ENCODE data around the gene OR52N2. TPM values are rescaled to one million over a fixed set of nuclear protein-coding genes. Genes with fewer than 3 reads are reported as not detected.

The OR52N2 gene
- polyA plus RNA-seq (not detected in 3 replicates), polyA minus RNA-seq (not detected in 3 replicates)
- polyA plus RNA-seq (2011; ENCODE audit: low read depth), result not detected
- not detected in 2 replicates for polyA plus RNA-seq (2011; cell fraction: cytosol; rRNA removed)
- polyA plus RNA-seq (2011; cell fraction: nucleus; rRNA removed), result not detected in 2 replicates
- not detected in 2 replicates for polyA plus RNA-seq (2012; ENCODE audit: low replicate concordance)
- polyA minus RNA-seq (2011; cell fraction: cytosol; rRNA and poly(A)+ RNA removed), result not detected
- polyA minus RNA-seq (2011; cell fraction: nucleus; rRNA and poly(A)+ RNA removed), result not detected in 2 replicates

DNA sequence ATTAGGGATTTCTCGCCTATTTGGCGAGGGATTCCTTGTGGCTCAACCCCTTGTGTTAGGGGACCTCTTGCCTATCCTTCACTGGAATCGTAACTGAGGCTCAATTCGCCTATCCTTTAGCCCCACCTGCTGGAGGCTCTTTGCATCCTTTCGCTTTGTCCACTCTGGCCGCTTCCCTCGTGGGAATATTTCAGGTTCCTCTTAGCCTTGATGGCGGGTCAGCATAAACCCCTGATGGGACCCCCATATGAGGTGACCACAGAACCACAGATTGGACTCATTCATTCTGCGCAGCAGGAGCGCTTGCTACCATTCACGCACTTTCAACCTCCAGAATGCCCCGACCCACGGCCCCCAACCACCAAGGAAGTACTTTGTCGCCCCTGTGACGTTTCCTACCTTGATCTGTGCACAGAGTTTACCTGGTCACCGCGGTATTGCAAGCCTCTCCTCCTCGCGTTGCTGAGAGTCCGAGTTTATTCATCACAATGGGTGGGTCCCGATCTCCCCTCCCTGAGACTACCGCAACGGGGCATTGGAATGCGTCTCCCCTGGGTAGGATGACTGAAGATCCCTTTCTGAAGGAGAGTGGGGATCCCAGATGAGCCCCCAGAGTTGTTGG, at the start of gene OR52N2:
OR52N2 (plus strand) TSS at position 425 of the 622 bp plus-strand sequence. CDS start 11,412 bp downstream, outside the sequence.
- peak within 1 kb of the TSS; percentile 2 for H3K9ac ChIP-seq (ENCODE audit: control insufficient read depth, extremely low read depth, insufficient read depth, low read length)
- peak within 1 kb of the TSS; percentile 13 to 68 (median 37) for H3K4me3 ChIP-seq (ENCODE audit: control insufficient read depth in 2 of 3, extremely low read depth in 1 of 3, insufficient read depth in 2 of 3, low read depth in 1 of 3, low read length in 3 of 3)
- peak; percentile 83 for FAIRE-seq
- no peaks in the 10 kb centered on the region for H3K9me3 ChIP-seq (ENCODE audit: control insufficient read depth, low read depth, low read length)
- no peak within 1 kb of the TSS for H3K27ac ChIP-seq (ENCODE audit: control insufficient read depth, insufficient read depth, low read length)
- dilution Hi-C loops (cut with MboI; ENCODE audit: extremely low pct_ligation_motif_present, low sequenced_read_pairs), result no loop called here
- H4K20me1 ChIP-seq (ENCODE audit: control insufficient read depth, extremely low read depth, insufficient read depth, low read length), result no peaks in the 10 kb centered on the region
- no peaks in the 10 kb centered on the region for H3K9me1 ChIP-seq (ENCODE audit: control insufficient read depth, extremely low read depth, insufficient read depth, low read length)
- no peaks in the 10 kb centered on the region for H3K79me2 ChIP-seq (ENCODE audit: control insufficient read depth, insufficient read depth, low read length)
- no peaks in the 10 kb centered on the region for H3K36me3 ChIP-seq (ENCODE audit: control insufficient read depth in 2 of 2, extremely low read depth in 1 of 2, insufficient read depth in 2 of 2, low read length in 2 of 2)
- DNase-seq (ENCODE audit: low read depth, low spot score), result peak; percentile 13
- TF ChIP-seq, protein P1, sequence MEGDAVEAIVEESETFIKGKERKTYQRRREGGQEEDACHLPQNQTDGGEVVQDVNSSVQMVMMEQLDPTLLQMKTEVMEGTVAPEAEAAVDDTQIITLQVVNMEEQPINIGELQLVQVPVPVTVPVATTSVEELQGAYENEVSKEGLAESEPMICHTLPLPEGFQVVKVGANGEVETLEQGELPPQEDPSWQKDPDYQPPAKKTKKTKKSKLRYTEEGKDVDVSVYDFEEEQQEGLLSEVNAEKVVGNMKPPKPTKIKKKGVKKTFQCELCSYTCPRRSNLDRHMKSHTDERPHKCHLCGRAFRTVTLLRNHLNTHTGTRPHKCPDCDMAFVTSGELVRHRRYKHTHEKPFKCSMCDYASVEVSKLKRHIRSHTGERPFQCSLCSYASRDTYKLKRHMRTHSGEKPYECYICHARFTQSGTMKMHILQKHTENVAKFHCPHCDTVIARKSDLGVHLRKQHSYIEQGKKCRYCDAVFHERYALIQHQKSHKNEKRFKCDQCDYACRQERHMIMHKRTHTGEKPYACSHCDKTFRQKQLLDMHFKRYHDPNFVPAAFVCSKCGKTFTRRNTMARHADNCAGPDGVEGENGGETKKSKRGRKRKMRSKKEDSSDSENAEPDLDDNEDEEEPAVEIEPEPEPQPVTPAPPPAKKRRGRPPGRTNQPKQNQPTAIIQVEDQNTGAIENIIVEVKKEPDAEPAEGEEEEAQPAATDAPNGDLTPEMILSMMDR (optimal IDR thresholded peaks at IDR 0.05 in 1 of 3, IDR thresholded peaks at IDR 0.05 in 1 of 3, conservative IDR thresholded peaks at IDR 0.05 in 1 of 3; ENCODE audit: extremely low read depth in 1 of 3, insufficient read depth in 2 of 3, low read length in 3 of 3), result peak; percentile 77 to 87 (median 77)
- TF ChIP-seq EZH2 (IDR thresholded peaks at IDR 0.05; ENCODE audit: low read length), result no peak
- H3K4me2 ChIP-seq (ENCODE audit: control insufficient read depth, extremely low read depth, insufficient read depth, low read depth, low read length), result peak within 1 kb of the TSS; percentile 79
- peak within 1 kb of the TSS; percentile 80 for H2AFZ ChIP-seq (ENCODE audit: control insufficient read depth, low read length)
- peaks cover 5% of the 10 kb centered on the region for H3K27me3 ChIP-seq (ENCODE audit: control insufficient read depth, extremely low read depth, insufficient read depth, low read length)
- peaks cover 3% of the 10 kb centered on the region for H3K4me1 ChIP-seq (ENCODE audit: control insufficient read depth, extremely low read depth, insufficient read depth, low read length)

DNA sequence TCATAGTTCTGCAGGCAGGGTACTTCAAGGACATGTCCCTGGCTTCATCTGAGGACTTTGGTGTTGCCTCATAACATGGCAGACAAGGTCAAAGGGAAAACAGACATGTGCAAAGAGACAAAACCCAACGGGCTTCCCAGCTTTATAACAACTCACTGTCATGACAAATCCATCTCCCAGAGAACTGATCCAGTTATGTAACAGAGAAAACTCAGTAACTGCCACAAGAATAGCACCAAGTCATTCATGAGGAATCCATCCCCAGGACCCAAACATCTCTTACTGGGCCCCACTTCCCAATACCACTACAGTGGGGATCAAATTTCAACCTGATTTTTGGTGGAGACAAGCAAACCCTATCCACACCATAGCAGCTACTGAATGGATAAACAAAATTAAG, 41.7 kb upstream of the OR52N2 start:
- Histone ChIP-seq H3K27ac (ENCODE audit: control insufficient read depth, insufficient read depth, low read length) (no peak overlapping the region), H3K9me1 (ENCODE audit: control insufficient read depth, extremely low read depth, insufficient read depth, low read length) (no peaks in the 10 kb centered on the region), H3K27me3 (ENCODE audit: control insufficient read depth, extremely low read depth, insufficient read depth, low read length) (no peaks in the 10 kb centered on the region), H3K4me2 (ENCODE audit: control insufficient read depth, extremely low read depth, insufficient read depth, low read depth, low read length) (no peak overlapping the region), H4K20me1 (ENCODE audit: control insufficient read depth, extremely low read depth, insufficient read depth, low read length) (no peaks in the 10 kb centered on the region), H3K9me3 (ENCODE audit: control insufficient read depth, low read depth, low read length) (no peaks in the 10 kb centered on the region), H3K4me3 (ENCODE audit: control insufficient read depth in 2 of 3, extremely low read depth in 1 of 3, insufficient read depth in 2 of 3, low read depth in 1 of 3, low read length in 3 of 3) (no peak overlapping the region), H3K4me1 (ENCODE audit: control insufficient read depth, extremely low read depth, insufficient read depth, low read length) (no peaks in the 10 kb centered on the region), H3K36me3 (ENCODE audit: control insufficient read depth in 2 of 2, extremely low read depth in 1 of 2, insufficient read depth in 2 of 2, low read length in 2 of 2) (no peaks in the 10 kb centered on the region), H3K9ac (ENCODE audit: control insufficient read depth, extremely low read depth, insufficient read depth, low read length) (no peak overlapping the region), H3K79me2 (ENCODE audit: control insufficient read depth, insufficient read depth, low read length) (no peaks in the 10 kb centered on the region), H2AFZ (ENCODE audit: control insufficient read depth, low read length) (no peak overlapping the region)
- dilution Hi-C loops (cut with MboI; ENCODE audit: extremely low pct_ligation_motif_present, low sequenced_read_pairs), result no loop called here
- no peak for FAIRE-seq
- TF ChIP-seq, protein P1 (optimal IDR thresholded peaks at IDR 0.05 in 1 of 3, IDR thresholded peaks at IDR 0.05 in 1 of 3, conservative IDR thresholded peaks at IDR 0.05 in 1 of 3; ENCODE audit: extremely low read depth in 1 of 3, insufficient read depth in 2 of 3, low read length in 3 of 3), result no peak
- no peak for TF ChIP-seq EZH2 (IDR thresholded peaks at IDR 0.05; ENCODE audit: low read length)
- DNase-seq (ENCODE audit: low read depth, low spot score), result no peak
